ENCODE measurements around the gene PTPN12. TPM values are rescaled to one million over a fixed set of nuclear protein-coding genes. Genes with fewer than 3 reads are reported as not detected.

Gene PTPN12
- total RNA-seq, 1 donor from 2014 or later = 25.5 TPM

GRCh38 chr7:77549106-77549870 lies 12.2 kb downstream of the PTPN12 start:
- TF ChIP-seq CTCF (conservative IDR thresholded peaks at IDR 0.05; ENCODE audit: low read depth, low read length) = no peak

GRCh38 chr7:77550586-77550985 lies 13.5 kb downstream of the PTPN12 start:
- no peak overlapping the region for H3K4me3 ChIP-seq (ENCODE audit: low read depth, low read length)
- no peak for DNase-seq (ENCODE audit: low read depth)
- TF ChIP-seq CTCF (conservative IDR thresholded peaks at IDR 0.05; ENCODE audit: low read depth, low read length) = no peak

More at GRCh38 chr7:77549106-77549870, 12.2 kb downstream of the PTPN12 start:
- H3K4me3 ChIP-seq (ENCODE audit: low read depth, low read length) = no peak overlapping the region
- no peak for DNase-seq (ENCODE audit: low read depth)

GRCh38 chr7:77553123-77553522 lies 16.0 kb downstream of the PTPN12 start:
- no peak overlapping the region for H3K4me3 ChIP-seq (ENCODE audit: low read depth, low read length)
- DNase-seq (ENCODE audit: low read depth) = no peak
- no peak for TF ChIP-seq CTCF (conservative IDR thresholded peaks at IDR 0.05; ENCODE audit: low read depth, low read length)

GRCh38 chr7:77558284-77558967 lies 21.3 kb downstream of the PTPN12 start:
- no peak for TF ChIP-seq CTCF (conservative IDR thresholded peaks at IDR 0.05; ENCODE audit: low read depth, low read length)
- DNase-seq (ENCODE audit: low read depth) = no peak
- H3K4me3 ChIP-seq (ENCODE audit: low read depth, low read length) = no peak overlapping the region

GRCh38 chr7:77561352-77561751 lies 24.3 kb downstream of the PTPN12 start:
- H3K4me3 ChIP-seq (ENCODE audit: low read depth, low read length) = no peak overlapping the region
- no peak for DNase-seq (ENCODE audit: low read depth)
- TF ChIP-seq CTCF (conservative IDR thresholded peaks at IDR 0.05; ENCODE audit: low read depth, low read length) = no peak

- no peak for DNase-seq (ENCODE audit: low read depth)
- no peak for TF ChIP-seq CTCF (conservative IDR thresholded peaks at IDR 0.05; ENCODE audit: low read depth, low read length)
- no peak overlapping the region for H3K4me3 ChIP-seq (ENCODE audit: low read depth, low read length)
These were observed 26.2 kb downstream of the PTPN12 start for GRCh38 chr7:77563275-77563674.
